HG03066 (cell line): ENCODE results near the gene VAC14.

Source experiments
- ATAC-seq: cut with Tn5 transposase; IDR thresholded peaks from one replicate; pipeline ENCODE4 v1.9.1; 2021; ENCODE audit warnings: low read depth; ENCODE audit not compliant: unreplicated experiment

Gene VAC14

DNA sequence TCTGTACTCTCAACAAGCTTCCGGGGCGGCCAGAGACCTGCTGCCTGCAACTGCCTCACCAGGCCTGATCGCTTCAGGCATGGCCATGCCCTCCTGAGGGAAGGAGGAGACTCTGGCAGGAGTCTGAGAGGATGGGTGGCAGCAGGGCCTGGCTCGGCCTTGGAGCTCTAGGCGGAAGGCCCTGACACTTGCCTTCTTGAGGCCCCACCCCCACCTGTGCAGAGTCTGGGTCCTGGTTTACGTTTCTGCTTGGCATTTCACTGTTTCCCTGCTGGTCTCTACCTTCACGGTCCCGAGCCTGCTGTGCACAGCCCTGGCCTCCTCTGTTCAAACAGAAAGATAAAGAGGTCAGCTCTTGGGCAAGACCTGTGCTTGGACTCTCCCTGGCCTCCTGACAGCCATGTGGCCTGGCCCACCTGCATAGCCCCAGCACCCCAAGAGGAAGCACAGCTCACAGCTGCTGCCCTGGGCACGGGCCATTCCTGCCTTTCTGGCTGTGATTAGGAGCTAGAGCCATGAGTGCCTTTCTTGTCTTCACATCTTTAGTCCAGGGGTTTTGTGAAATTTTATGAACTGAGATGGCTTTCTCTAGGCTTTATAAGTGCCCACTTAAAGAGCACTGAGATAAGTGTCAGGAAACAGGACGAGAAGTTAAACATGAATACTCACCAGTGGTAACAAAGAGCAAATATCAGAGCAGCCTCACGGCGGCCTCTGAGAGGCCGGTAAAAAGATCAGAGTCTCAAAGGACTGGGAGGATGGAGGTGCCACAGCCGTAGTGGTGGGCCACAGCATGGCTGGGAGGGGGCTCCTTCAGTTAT lies 89.5 kb downstream of the VAC14 start:
- ATAC-seq, result no peak

DNA sequence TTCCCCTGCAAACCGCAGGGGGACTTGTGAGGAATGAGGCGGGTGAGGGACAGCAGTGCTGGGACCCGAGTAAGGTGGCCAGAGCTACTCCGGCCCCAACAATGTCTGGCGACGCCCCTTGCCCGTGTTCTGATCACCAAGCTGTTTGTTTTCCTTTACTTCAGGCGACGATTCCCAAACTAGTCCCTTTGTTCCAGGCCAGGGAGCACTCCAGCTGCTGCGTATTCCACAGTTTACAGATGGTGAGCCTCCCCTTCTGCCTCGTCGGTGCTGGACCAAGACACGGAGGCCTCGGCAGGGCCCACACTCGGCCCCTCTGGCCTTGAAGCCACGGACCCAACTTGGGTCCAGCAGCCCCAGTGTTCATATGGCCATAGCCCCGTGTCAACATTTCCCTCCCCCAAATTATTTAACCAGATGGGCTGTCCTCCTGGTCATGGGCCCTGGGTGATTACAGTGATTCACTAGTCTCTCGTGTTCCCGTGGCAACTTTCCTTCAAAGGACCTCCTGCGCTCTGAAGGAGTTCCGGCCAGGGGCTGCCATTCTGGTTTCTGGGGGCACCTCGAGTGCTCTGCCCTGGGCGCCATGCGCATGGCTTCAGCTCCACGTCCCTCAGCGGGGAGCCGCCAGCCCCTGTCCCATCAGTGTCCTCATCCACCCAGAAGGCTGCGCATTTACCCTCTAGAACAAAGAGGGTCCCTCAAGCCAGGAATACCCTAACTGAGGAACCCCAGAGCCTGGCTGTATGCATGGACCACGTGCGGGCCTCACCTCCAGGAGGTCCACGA lies 90.3 kb downstream of the VAC14 start:
- ATAC-seq, result no peak

DNA sequence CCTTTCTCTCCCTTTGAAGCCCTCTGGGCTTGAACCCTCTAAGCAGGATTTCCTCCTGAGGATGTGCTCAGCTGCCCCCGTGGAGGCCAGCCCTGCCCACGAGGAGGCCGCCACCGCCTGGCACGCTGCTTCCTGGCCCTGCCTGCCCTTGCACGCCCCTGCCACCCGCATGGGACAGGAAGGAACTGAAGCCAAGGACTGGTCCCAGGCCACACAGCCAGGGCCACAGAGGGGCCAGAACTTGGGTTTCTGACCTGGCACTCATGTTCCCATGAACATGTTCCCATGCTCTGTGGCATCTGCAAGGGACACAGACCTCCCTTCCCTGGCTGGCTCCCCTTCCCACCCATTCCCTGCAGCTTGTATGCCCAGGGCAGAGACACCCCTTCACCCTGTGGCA lies 91.0 kb downstream of the VAC14 start:
- ATAC-seq, result no peak

DNA sequence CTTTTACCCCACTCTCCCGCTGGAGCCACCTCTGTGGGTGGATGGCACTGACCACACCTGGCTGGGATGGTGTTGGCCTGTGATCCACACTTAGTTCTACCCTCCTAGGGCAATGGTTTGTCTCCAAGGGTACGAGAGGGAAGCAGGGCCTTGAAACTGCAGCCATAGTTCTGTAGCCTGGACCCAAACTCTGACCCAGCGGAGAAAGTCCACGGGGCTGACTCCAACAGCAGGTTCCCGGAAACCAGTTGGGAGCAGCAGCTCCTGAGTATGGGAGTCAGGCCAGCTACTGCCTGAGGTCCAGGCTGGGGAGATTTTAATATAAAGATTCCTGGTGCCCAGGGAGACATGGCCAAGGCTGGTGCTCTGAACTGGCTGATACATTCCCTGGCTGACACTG lies 91.5 kb downstream of the VAC14 start:
- ATAC-seq, result no peak

DNA sequence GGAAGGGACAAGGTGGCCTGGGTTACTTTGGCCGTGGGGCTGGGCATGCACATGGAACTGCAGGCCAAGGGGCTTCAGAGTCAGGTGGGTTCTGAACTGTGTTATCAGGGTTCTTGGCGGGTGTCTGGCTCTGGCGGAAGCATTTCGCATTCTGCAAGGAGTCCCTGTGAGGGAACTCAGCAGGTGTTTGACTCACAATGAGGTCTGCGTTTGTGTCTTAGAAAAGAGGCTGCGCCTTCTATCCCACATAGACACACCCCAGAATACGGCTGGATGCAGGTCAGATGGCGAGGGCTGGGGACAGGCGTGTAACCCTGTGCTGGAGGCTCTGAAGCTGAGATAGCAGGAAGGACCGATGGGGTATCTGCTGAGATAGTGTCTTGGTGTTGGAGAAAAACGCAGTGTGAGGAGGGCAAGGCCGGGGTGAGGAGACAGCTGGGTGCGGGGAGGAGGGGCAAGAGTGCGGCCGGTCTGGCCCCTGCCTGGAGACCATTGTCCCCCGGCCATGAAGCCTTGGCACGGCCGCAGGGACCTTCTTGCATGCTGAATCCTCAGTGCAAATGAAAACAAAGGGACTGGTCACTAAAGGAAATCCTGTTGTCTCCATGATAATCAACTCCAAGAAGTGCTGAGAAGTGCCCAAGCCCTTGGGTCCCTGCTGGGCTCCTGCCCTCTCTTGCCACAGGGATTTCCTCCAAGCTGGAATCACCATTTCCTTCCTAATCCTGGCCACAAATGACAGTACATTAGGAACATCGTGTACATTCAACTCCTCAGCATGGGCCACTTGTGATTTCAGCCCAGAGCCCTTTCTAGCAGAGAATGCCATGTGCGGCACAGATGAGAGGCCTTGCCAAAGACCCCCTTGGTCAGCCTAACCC lies 92.4 kb downstream of the VAC14 start:
- no peak for ATAC-seq

DNA sequence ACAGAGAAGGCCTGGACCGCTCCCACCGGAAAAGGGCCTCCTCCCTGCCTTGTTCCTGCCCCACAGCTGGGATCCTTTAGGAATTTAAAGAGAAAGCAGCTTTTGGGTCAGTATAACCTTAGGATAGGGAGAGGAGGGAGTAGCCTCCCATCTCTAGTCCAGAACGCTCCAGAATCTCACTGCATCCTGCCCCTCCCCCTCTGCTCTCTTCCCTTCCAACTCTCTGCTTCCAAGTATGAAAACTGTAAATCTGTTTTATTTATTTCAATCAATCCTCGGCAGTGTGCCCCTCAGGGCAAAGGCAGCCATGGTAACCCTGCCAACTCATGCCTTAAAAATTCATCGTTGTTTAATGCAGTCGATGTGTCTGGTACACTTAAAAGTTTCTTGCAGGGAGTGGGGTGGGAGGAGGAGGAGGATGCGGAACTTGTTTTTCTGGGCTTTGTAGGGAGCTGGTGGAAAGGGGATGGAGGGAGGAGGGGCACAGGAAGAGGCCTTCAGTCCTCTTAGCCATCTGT lies 94.0 kb downstream of the VAC14 start:
- ATAC-seq, result no peak

DNA sequence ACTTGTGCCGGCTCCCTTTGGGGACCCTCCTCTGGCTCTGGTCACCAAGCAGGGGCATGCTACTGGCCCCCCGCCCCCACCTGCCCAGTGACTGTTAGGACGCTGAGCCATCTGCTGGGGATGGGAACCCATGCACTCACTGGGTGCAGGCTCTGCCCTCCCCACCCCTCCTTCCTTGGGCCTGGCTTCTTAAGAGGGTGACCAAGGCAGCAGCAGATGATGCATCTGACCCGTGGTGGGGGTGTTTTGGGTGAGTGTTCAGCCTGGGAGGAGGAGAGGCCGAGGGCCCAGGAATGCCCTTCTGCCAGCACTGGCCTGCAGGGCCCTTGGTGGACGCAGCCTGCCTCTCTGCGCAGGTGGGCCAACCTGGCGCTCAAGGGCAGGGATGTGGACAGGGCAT lies 95.9 kb downstream of the VAC14 start:
- ATAC-seq, result no peak

DNA sequence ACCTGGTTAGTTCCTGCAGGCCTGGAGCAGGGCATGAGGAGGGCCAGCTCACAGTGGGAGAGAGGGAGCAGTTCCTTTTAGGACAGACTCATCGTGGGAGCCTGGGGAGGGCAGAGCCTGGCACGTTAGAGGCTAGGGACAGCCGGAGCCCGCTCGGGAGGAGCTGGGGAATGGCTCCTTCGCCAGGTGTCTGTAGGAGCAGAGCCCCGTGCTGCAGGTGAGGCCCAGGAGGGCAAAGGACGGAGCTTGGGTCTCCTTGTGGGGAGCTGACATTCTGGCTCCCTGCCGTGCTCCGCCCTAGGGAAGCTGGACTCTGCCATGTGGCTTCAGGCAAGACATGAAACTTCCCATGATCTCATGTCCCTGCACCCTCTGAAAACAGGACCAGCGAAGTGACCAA lies 96.4 kb downstream of the VAC14 start:
- ATAC-seq, result no peak

DNA sequence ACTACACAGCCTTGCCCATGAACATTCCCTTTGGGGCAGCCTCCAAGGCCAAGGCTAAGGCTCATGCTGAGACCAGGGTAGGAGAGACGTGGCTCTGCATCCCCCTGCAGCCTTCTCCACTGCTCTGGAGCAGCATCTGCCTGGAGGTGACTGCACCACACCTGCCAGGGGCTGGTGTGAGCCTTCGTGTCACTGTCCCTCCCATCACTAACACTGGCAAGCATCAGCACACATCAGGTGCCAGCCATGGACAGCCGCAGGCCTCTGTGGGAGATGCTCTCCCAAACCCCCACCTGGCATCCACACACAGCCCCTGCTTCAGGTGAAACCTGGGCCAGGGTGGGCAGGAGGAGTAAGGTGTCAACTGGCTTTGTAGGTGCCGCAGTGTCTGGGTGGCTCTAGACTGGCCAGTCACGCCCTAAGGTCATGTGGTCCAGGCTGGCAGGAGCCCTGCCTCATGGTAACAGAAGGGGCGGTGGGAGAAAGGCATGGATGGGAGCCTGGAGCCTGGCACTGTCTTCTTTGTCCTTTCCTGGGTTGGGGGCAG lies 97.0 kb downstream of the VAC14 start:
- no peak for ATAC-seq

DNA sequence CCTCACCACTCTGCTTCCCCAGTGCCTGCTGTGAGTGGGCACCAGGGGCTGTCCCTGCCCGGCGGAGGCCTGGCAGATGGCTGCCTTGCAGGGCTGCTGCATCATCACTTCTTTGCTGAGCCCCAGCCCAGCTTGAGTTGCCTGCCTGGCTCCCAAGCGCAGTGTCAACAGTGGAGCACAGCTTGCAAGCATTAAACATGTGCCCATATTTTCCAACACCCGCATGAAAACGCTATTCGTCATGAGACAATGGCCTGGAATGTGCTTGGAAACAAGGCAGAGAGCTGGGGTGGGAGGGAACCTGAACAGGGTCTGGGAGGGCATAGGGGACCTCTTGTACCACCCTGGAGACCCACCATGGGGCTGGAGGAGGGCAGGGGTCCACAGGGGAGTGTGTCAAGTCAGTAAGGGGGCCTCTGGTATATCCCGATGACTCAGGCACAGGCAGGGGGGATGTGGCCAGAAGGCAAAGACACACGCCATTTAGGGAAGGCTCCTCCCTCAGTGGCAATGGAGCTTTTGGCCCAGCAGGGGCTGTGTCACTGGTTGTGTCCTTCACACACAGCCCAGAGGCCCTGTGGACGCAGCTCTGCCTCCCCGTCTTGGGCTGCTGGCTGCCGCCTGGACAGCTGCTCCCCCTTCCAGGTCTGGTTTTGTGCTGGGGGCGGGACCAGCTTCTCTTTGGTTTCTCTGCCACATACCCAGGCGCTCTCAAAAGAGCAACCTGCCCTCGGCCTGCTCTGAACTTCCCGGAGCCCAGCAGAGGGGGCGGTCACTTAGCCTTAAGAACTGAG lies 97.7 kb downstream of the VAC14 start:
- ATAC-seq, result no peak

DNA sequence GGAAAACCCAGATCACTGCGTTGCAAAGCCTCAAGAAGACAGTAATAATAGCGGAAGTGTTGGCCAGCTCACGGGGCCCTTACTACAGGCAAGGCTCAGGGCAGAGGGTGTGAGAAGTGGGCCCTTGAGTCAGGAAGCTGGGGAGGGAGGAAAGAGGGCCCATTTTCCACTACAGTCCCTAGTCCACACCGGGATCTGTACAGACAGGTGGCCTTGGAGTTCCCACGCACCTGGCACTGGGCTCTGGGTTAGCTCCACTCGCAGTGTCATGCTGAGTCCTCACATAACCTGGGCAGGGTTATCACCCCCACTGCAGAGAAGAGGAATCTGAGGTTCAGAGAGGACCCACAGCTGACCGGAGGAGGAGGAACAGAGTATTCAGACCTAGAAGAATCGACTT lies 98.3 kb downstream of the VAC14 start:
- ATAC-seq, result no peak

DNA sequence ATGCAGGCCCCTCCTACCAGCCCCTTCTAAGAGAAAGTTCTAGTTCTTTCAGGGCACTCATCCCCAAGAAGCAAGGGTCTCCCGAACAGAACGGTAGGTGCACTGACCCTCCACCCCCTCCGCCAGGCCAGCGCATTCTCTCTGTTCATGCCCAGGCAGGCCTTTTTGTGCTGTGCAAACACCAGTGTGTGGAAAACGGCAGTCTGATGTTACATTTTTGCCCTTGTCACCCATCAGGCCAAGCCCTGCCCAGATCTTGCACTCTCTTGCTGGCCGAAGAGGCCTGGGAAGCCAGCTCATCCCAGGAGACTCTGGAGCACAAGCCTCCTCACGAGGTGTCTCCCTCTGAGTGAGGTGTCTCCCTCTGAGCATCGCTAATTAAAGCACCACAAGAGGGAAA lies 99.0 kb downstream of the VAC14 start:
- no peak for ATAC-seq

DNA sequence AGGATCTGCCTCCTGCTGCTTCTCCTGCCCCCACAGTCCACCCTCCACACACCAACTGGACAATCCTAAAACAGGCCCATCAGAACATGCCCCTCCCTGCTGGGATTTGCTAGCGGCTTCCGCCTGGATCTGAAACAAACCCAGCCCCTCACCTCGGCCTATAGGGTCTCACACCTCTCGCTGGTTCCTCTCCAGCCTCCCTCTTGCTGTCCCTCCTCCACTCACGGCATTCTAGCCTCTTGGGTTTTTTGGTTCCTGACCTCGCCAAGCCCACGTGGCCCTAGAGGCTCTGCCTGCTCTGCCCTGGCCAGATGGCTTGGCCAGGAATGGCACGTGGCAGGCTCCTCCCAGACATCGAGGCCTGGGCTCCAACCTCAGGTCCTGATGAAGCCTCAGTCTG lies 99.4 kb downstream of the VAC14 start:
- ATAC-seq, result no peak

DNA sequence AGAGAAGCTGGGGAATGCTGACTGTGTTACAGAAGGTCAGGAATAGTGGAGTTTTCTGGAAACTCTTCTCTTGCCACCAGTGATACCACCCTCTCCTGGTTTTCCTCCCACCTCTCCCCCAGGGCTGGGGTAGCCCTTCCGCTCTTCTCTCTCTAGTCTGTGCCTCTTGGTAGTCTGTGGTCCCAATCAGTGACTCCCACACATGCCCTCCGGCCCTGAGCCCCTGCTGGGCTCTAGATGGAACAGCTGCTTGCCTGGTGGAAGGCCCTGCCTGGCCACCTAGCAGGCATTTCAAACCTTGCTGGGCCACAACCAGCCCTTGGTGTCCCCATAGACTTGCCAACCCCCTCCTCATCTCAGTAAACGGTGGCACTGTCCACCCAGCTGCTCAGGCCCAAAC lies 99.9 kb downstream of the VAC14 start:
- ATAC-seq, result no peak

DNA sequence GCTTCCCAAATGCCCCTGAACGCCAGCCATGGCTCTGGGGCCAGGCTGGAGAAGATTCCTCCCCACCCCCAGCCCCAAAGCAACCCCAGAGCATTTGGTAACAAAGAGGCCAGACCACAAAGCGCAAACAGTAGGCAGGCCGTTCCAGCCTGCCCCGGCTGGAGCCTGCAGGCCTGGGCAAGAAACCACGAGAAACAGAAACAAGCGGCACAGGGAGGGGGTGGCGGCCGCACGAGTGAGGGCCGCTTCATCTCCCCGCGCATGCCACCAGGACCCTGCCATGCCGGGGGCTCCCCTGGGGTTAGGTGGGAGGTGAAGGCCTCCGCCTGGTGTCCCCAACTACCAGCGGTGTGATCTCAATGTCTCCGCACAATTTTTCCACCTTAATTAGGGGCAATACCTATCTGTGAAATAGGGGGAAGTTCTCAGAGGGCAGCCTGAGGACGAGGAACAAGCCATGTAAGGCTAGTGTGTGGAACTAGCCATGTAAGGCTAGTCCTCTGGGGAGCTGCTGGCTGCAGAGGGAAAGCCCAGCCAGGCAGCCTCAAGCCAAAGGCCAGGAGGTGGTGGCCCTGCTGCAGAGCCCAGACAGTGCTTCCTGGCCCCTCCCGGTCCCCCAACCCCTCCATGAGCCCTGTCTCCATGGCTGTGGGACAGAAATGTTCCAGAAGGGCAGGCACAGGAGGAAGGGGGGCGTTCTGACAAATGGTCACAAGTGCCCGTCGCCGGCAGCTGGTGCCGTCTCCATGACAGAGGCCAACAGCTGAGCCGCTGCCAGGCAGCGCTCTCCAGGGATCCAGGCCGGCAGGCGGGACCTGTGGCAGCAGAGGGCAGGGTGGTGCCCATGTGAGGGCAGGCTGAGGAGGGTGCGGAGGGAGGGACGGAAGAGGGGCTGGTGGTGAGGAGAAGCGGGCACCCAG lies 100.6 kb downstream of the VAC14 start:
- no peak for ATAC-seq

DNA sequence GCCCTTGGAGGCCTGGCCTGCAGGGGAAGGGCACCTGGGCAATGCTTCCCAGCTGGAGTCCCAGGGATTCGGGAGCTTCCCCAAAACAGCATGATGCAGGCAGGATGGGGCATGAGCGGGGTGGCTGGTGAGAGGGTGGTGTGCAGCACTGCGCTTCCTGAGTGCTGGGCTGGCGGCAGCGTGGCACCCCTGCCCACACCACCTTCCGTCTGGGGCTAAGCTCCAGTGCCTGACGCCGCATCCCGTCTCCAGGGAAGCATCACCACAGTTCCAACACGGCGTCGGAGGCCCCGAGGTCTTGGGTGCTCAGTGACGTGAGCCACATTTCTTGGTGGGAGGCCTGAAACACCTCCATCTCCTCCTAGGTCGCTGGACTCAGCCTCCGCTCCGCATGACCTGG lies 101.3 kb downstream of the VAC14 start:
- ATAC-seq, result no peak

DNA sequence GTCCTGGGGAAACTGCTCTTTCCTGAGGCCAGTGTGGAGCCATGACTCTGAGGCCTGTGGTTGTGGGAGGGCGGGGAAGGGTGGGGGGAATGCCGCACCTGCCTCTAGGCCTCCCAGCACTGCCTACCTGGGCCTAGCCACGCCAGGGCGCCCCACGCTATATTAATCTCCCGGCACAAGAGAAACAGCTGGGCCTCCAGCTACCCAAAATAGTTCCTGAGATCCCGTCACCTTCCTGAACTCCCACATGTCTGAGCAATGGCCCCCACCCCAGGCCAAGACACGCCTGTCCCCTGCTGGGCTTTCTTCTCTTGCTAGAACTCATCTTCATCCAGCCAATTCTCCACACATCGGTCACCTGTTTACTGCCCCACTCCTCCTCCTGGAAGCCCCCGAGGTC lies 102.1 kb downstream of the VAC14 start:
- ATAC-seq, result no peak

DNA sequence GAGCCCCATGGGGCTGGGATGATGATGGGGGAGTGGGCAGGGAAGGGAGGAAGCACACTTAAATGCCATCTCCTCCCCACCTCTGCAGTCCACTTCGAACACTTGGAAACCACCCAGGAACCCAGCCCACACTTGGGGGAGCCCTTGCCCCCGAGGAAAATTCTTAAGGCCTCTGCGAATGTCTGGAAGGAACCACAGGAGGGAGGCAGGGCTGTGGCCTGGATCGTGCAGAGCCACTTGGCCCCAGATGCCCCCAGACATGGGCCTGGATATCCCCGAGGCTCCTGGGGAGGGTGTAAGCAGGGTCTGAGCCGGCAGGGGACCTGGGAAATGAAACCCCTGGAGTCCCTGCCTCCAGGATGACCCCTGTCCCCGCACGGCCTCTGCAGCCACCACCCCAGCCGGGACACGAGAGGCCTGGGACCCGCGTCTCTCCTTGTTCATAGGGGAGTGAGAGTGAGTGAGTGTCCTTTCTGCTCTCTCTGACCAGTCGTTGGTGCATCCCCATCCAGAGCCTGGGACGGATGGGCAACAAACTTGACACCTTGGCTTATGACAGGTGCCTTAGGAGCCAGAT lies 103.3 kb downstream of the VAC14 start:
- ATAC-seq, result no peak
